Uterine smooth muscle cell (primary cell): Measurements from ENCODE around the gene KLK11. TPM values are rescaled to one million over a fixed set of nuclear protein-coding genes. Genes with fewer than 3 reads are reported as not detected.

Experiments
- total RNA-seq: library from RNA; depleted of rRNA; stranded (reverse); fragments of >200 nt; gene quantifications from 2 replicates; pipeline ENCODE4 v1.2.3, GENCODE V29; 2014

The KLK11 gene
- total RNA-seq: not detected in 2 replicates

GRCh38 chr19:51026554-51026831 is at the start of gene KLK11:
Gene KLK11 (minus strand): TSS chr19:51026616. CDS start chr19:51025631, 985 bp downstream.

GRCh38 chr19:51064534-51065220 is 38.3 kb upstream of the KLK11 start, which contains the start of gene KLK13:
Gene KLK13 (minus strand): TSS chr19:51065092. CDS start chr19:51065067, 25 bp downstream.

GRCh38 chr19:51034704-51035103 is 8.3 kb upstream of the KLK11 start, which contains the start of gene KLK12:
Gene KLK12 (minus strand): TSS chr19:51035002. CDS start chr19:51034621, 381 bp downstream.

GRCh38 chr19:51019544-51019925 is 6.9 kb downstream of the KLK11 start, which contains the start of gene KLK10:
Gene KLK10 (minus strand): TSS chr19:51019709. CDS start chr19:51019130, 579 bp downstream.

GRCh38 chr19:51001515-51001914 is 24.9 kb downstream of the KLK11 start, which contains the start of gene KLK8:
Gene KLK8 (minus strand): TSS chr19:51001604. CDS start chr19:51001167, 437 bp downstream.

GRCh38 chr19:50983625-50984292 is 42.7 kb downstream of the KLK11 start, which contains the start of gene KLK7:
Gene KLK7 (minus strand): TSS chr19:50983917. CDS start chr19:50982399, 1,518 bp downstream.

Other genes starting within 250 kb of the KLK11 start
- gene ACP4, start 236.2 kb downstream of the KLK11 start, total RNA-seq: not detected in 2 replicates
- gene KLK1, start 202.8 kb downstream of the KLK11 start, total RNA-seq: not detected in 2 replicates
- gene KLK15, start 193.0 kb downstream of the KLK11 start, total RNA-seq: not detected in 2 replicates
- gene KLK3, start 171.7 kb downstream of the KLK11 start, total RNA-seq: not detected in 2 replicates
- 0.22 TPM in 1 of 2 replicates, not detected in the other for gene KLK2, start 153.2 kb downstream of the KLK11 start, total RNA-seq
- not detected in 2 replicates for gene KLK4, start 115.2 kb downstream of the KLK11 start, total RNA-seq
- gene KLK5, start 73.6 kb downstream of the KLK11 start, total RNA-seq: not detected in 2 replicates
- not detected in 2 replicates for gene KLK6, start 57.0 kb downstream of the KLK11 start, total RNA-seq
- not detected in 2 replicates for gene KLK7, start 42.7 kb downstream of the KLK11 start, total RNA-seq
- not detected in 2 replicates for gene KLK8, start 25.0 kb downstream of the KLK11 start, total RNA-seq
- not detected in 2 replicates for gene KLK10, start 6.9 kb downstream of the KLK11 start, total RNA-seq
- gene KLK12, start 8.4 kb upstream of the KLK11 start, total RNA-seq: not detected in 2 replicates
- not detected in 2 replicates for gene KLK13, start 38.5 kb upstream of the KLK11 start, total RNA-seq
- not detected in 2 replicates for gene KLK14, start 56.3 kb upstream of the KLK11 start, total RNA-seq
- gene CTU1, start 81.8 kb upstream of the KLK11 start, total RNA-seq: 9.5 and 11.1 TPM in 2 replicates
- 0.44 TPM in 1 of 2 replicates, not detected in the other for gene SIGLEC9, start 98.3 kb upstream of the KLK11 start, total RNA-seq
- not detected in 2 replicates for gene SIGLEC7, start 115.7 kb upstream of the KLK11 start, total RNA-seq
- gene CD33, start 198.5 kb upstream of the KLK11 start, total RNA-seq: 0.22 TPM in 1 of 2 replicates, not detected in the other
- gene SIGLECL1, start 224.5 kb upstream of the KLK11 start, total RNA-seq: not detected in 2 replicates